Measurements from ENCODE around the gene QRICH1.

GRCh38 chr3:49035281-49035680, 58.6 kb downstream of the QRICH1 start:
- TF ChIP-seq CTCF (IDR thresholded peaks at IDR 0.05; ENCODE audit: insufficient read depth, low read length, poor library complexity, severe bottlenecking) (no peak), EZH2phosphoT487 (conservative IDR thresholded peaks at IDR 0.05; ENCODE audit: low read length) (no peak)

Measured in SU-DHL-6 (cell line).